Adipocyte (in vitro differentiated cells): ENCODE data around the gene FDXR.

Source experiments
- DNase-seq: peaks from one replicate; pipeline ENCODE4 v3.0.0-alpha.2; 2015; ENCODE audit warnings: low read depth
- H3K27me3 ChIP-seq: replicated peaks from 2 replicates; pipeline ENCODE4 v1.7.0; 2013; ENCODE audit warnings: mild to moderate bottlenecking, low read length, moderate library complexity; ENCODE audit not compliant: control insufficient read depth, insufficient read depth
- H3K36me3 ChIP-seq: 2 replicates; pipeline ENCODE4 v1.7.0; 2013; ENCODE audit warnings: low read length, mild to moderate bottlenecking, moderate library complexity; ENCODE audit not compliant: control insufficient read depth, insufficient read depth, severe bottlenecking
- H3K4me1 ChIP-seq: 2 replicates; pipeline ENCODE4 v1.7.0; 2013; ENCODE audit warnings: mild to moderate bottlenecking, low read length, moderate library complexity; ENCODE audit not compliant: control insufficient read depth, insufficient read depth
- H3K4me3 ChIP-seq: 2 replicates; pipeline ENCODE4 v1.7.0; 2013; ENCODE audit warnings: mild to moderate bottlenecking, low read length, moderate library complexity
- H3K9ac ChIP-seq: 2 replicates; pipeline ENCODE4 v1.7.0; 2013; ENCODE audit warnings: mild to moderate bottlenecking, low read length, moderate library complexity
- H3K9me3 ChIP-seq: 2 replicates; pipeline ENCODE4 v1.7.0; 2013; ENCODE audit warnings: mild to moderate bottlenecking, low read length, moderate library complexity; ENCODE audit not compliant: control insufficient read depth

The FDXR gene

DNA sequence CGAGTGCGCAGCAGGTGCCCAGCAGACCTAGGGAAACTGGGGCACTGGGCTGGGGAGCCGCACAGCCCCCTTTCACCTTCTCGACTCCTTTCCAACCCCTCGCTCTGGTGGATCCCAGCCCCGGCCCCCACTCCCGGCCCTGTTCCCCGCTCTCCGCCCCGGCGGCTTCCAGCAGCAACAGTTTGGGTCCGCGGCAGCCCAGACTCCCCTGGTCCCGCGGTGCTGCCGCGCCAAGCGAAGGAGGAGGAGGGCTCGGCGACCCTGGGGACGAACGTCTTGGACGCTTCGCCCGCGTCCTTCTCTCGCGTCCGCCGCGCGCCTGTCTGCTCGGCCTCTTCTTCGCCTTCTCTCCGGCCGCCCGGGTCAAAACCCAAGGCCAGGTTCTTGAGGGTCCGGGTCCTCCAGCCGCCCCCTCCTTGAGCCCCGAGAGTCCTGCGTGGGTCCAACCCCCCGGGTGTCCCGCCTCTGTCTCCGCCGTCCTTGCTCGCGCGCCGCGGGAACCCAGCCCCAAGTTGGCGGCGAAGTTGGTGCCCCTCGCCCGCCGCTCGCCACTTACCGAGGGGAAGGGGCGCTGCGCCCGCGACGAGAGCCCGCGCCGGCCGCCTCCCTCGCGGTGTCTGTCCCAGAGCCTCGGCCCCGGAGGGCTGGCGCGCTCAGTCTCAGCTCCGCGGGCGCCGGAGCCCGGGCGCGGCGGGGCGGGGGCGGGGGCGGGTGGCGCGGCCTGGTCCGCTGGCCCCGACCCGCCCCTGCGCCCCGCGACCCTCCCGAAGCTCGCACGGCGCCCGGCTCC lies 11.7 kb downstream of the FDXR start:
- Histone ChIP-seq H3K9me3 (no peaks in the 10 kb centered on the region), H3K27me3 (peaks cover 30% of the 10 kb centered on the region), H3K9ac (no peak overlapping the region), H3K4me1 (peaks cover 5% of the 10 kb centered on the region), H3K4me3 (no peak overlapping the region), H3K36me3 (no peaks in the 10 kb centered on the region)
- no peak for DNase-seq

DNA sequence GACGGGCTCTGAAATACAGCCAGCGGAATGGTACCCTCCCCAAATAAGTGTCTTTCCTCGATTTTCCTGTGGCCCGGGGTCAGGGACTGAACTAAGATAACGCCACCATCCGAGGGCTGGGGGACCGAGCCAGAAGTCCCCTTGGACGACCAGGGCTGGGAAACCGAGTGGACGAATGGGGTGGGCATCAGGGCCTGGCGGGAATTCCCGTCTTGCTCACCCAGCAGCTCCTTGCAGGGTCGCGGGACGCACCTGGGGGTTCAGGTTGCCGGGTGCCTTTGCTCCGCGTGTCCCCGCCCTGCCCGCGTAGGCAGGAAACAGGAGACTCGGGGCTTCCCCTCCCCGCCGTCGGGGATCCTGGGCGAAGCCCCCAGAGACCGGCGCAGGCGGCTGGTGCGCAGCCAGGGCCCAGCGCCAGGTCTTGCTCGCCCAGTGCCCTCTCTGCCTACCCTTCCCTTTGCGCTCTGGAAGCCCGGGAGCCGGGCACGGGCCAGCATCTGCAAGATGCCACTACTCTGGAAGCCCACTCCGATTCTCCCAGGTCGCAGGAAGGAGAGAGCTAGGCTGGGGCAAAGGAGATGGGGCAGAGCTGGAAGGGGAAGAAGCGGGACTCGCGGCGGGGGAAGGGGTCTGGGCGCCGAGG lies 12.4 kb downstream of the FDXR start:
- H3K9ac ChIP-seq, result no peak overlapping the region
- H3K4me3 ChIP-seq, result no peak overlapping the region
- H3K4me1 ChIP-seq, result peaks cover 5% of the 10 kb centered on the region
- DNase-seq, result no peak
- H3K9me3 ChIP-seq, result no peaks in the 10 kb centered on the region
- peaks cover 35% of the 10 kb centered on the region for H3K27me3 ChIP-seq
- H3K36me3 ChIP-seq, result no peaks in the 10 kb centered on the region

DNA sequence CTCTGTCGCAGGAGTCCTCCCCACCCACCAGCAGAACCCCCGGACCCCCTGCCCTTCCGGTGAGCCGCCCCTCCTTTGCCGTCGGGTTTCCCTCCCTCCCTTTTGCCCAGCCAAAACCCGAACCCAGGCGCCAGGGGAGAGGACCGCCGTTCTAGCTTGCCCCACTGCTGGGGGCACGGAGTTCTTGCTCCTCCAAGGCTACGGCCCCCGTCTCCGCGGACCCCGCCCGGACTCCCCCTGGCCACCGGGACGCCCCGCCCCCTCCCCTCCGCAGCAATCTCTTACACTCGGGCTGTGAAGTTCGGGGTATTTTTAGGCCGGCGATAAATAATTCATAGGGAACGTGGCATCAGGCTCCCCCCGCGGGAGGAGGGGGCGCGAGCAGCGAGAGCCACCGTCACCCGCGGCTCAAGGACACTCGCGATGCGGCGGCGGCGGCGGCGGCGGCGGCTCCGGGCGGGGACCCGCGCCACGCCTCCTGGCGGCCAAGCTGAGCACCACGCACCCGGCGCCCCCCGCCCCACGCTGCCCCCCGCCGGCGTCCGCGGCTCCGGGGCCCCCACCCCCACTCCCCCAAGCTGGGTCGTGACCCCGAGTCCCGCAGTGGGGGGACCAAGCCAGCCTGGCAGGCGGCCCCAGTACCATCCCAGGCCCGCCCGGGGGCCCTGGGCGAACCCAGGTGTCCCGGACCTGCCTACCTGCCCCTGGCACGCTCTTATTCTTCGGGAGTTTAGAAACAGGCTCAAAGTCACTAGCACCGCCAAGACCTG lies 13.2 kb downstream of the FDXR start, which contains the start of gene GRIN2C:
GRIN2C (minus strand) TSS at position 427 of the 770 bp plus-strand sequence. CDS start 4,793 bp downstream, outside the sequence.
- H3K4me3 ChIP-seq, result no peak within 1 kb of the TSS
- H3K9me3 ChIP-seq, result no peaks in the 10 kb centered on the region
- no peak within 1 kb of the TSS for H3K9ac ChIP-seq
- peaks cover 42% of the 10 kb centered on the region for H3K27me3 ChIP-seq
- no peaks in the 10 kb centered on the region for H3K36me3 ChIP-seq
- DNase-seq, result peak; percentile 55
- peaks cover 5% of the 10 kb centered on the region for H3K4me1 ChIP-seq

DNA sequence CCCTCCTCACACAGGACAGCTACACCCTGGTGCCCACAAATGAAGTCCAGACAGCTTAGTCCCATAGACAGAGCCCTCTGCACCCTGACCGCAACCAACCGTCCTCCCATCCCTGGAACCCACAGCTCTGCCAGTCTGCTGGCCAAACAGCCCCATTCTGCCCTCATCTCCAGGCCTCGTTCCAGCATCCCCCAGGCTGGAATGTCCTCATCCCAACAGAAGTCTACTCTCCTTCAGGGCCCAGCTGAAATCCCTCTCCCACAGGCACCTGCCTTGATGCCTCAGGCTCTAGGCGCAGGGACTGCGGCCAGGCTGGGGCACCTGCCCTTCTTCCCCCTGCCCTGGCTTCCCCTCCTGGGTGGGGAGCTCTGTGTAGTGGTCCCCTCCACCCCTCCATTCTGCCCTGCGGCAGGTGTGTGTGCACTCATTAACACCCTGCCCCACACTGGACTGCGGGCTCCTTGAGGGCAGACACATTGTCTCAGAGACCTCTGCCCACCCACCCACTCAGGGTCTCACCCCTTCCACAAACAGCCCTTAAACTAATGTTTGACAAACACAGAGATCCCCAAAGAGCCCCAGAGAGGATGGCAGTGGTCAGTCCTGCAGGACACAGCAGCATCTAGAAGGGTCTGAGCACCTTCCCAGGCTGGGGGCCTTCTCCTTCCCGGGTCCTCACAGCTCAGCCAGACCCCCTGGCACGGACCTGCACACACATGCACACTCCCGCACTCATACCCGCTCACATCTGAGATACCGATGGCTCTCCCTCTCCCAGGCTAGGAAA lies 13.9 kb downstream of the FDXR start:
- H3K4me1 ChIP-seq, result peaks cover 5% of the 10 kb centered on the region
- peaks cover 49% of the 10 kb centered on the region for H3K27me3 ChIP-seq

DNA sequence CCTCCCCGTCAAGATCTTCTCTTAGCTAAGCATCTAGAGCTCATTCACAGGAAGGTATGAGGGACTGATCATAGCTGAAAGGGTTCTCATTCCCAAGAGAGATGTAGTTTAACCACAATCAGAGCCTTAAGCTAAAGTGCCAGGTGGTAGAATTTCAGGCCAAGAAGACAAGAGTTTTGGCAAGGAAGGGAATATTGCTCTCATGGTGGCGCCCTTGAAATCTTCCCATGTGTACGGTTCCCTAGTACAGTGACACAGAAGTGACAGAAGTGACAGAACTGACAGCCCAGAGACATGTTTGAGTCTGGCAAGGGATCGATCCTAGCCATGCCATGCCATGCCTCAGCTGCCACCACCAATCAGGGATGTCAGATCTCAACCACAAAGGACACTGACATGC lies 15.6 kb downstream of the FDXR start:
- no peaks in the 10 kb centered on the region for H3K36me3 ChIP-seq
- DNase-seq, result no peak
- no peak overlapping the region for H3K4me3 ChIP-seq
- H3K9ac ChIP-seq, result no peak overlapping the region
- H3K4me1 ChIP-seq, result peaks cover 5% of the 10 kb centered on the region
- H3K27me3 ChIP-seq, result peaks cover 62% of the 10 kb centered on the region
- no peaks in the 10 kb centered on the region for H3K9me3 ChIP-seq

More for the DNA sequence above, 13.9 kb downstream of the FDXR start:
- H3K36me3 ChIP-seq, result no peaks in the 10 kb centered on the region
- no peaks in the 10 kb centered on the region for H3K9me3 ChIP-seq
- no peak overlapping the region for H3K9ac ChIP-seq
- H3K4me3 ChIP-seq, result no peak overlapping the region
- DNase-seq, result no peak

DNA sequence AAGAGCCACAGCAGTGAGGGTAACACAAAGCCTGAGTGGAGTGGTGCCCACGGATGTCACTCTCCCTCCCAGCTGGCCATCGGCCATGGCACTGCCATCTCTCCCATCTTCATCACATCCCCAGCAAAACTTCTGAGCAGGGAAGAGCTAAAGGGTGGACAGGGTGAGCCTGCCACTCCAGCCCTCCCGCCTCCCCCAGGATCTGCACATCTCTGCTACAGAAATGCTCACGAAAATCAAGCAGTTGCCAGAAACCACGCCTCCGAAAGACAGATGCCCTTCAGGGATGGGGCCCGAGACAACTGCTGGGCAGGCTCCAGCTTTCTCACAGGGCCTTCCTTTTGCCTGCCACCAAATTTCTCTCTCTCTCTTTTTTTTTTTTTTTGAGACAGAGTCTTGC lies 16.7 kb downstream of the FDXR start:
- Histone ChIP-seq H3K4me1 (no peaks in the 10 kb centered on the region), H3K9ac (no peak overlapping the region), H3K9me3 (no peaks in the 10 kb centered on the region), H3K27me3 (peaks cover 72% of the 10 kb centered on the region), H3K36me3 (no peaks in the 10 kb centered on the region), H3K4me3 (no peak overlapping the region)
- DNase-seq, result no peak

DNA sequence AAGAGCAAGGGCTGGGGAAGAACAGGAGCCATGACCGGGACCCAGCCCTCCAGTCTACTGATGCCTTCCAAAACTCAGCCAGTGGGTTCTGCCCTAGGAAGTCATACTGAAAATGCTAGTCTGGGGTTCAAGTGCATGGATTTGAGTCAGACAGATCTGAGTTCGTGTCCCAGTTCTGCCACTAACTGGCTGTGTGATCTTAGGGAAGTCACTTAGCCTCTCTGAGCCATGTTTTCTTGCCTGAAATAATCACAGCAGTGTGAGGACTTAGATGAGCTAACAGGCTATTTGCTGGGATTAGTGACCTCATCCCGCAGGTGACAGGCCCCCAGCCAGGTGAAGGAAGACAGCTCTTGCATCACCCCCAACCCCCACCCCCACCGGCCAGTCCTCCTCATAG lies 17.5 kb downstream of the FDXR start:
- Histone ChIP-seq H3K9ac (no peak overlapping the region), H3K4me1 (no peaks in the 10 kb centered on the region), H3K36me3 (no peaks in the 10 kb centered on the region), H3K9me3 (no peaks in the 10 kb centered on the region), H3K4me3 (no peak overlapping the region), H3K27me3 (peaks cover 75% of the 10 kb centered on the region)
- no peak for DNase-seq

DNA sequence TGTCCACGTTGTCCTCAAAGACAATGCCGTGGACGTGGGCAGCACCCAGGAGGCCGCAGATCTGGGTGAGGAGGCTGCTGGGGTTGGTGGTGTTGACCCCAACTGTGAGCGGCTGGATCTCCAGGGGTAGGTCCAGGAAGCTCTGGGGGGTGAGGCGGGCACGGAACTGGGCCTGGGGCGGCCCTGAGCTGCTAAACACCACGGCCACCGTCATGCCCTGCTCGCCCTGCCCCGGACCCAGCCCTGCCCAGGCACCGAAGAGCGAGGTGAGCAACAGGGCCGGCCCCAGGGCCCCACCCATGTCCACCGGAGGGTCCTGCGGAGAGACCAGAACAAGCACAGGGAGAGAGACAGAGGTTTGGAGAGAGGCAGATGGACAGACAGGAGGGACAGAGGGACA lies 18.0 kb downstream of the FDXR start:
- no peaks in the 10 kb centered on the region for H3K36me3 ChIP-seq
- no peak for DNase-seq
- no peak overlapping the region for H3K4me3 ChIP-seq
- H3K9ac ChIP-seq, result no peak overlapping the region
- peaks cover 76% of the 10 kb centered on the region for H3K27me3 ChIP-seq
- no peaks in the 10 kb centered on the region for H3K9me3 ChIP-seq
- H3K4me1 ChIP-seq, result no peaks in the 10 kb centered on the region

DNA sequence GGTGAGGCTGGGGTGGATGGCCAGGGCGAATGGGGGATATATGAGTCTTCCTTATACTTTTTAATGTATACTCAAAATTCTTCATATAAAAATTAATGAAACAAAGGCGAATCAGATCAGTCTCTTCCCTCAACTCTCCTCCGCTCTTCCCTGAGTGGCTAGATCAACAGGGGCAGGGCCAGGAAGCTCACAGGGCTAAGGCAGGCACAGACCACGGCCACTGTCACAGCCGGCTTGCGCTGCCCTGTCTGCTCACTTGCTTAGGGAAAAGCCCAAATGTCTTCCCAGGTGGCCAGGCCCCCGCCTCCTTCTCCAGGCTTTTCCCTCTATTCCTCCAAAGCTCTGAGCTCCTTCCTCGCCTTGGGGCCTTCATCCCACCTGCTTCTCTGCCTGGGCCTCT lies 19.1 kb downstream of the FDXR start:
- no peaks in the 10 kb centered on the region for H3K4me1 ChIP-seq
- no peaks in the 10 kb centered on the region for H3K36me3 ChIP-seq
- H3K9me3 ChIP-seq, result no peaks in the 10 kb centered on the region
- H3K4me3 ChIP-seq, result no peak overlapping the region
- H3K27me3 ChIP-seq, result peaks cover 73% of the 10 kb centered on the region
- DNase-seq, result no peak
- H3K9ac ChIP-seq, result no peak overlapping the region

DNA sequence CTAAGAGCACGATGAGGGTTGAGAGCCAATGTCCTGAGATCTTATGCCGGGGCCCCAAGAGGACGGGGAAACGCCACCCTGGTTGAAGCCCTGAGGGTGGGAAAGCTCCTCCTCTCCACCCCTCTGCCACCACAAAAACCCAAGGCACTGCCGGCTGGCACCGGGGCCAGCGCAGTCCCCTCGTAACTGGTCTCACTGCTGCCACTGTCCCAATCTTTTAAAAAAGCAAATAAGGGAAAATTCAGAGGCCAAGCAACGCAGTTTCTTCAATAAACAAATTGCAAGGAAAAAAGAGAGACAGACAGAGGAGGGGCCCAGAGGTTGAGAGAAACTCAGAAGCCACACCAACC lies 19.8 kb downstream of the FDXR start:
- Histone ChIP-seq H3K4me1 (no peaks in the 10 kb centered on the region), H3K27me3 (peaks cover 70% of the 10 kb centered on the region), H3K4me3 (no peak overlapping the region), H3K9me3 (no peaks in the 10 kb centered on the region), H3K36me3 (no peaks in the 10 kb centered on the region), H3K9ac (no peak overlapping the region)
- no peak for DNase-seq
